22Rv1 (cell line): ENCODE data around the gene RINT1.

Experiments
- CTCF ChIP-seq: fragments of 450-650 bp; IDR thresholded peaks from 2 replicates; pipeline ENCODE4 v1.5.1; 2017; ENCODE audit warnings: mild to moderate bottlenecking
- ZFX ChIP-seq: fragments of 450-650 bp; IDR thresholded peaks from 2 replicates; pipeline ENCODE4 v1.6.1; 2017; ENCODE audit warnings: antibody characterized with exemption, borderline replicate concordance

GRCh38 chr7:105512926-105513526, 19.0 kb upstream of the RINT1 start:
- TF ChIP-seq CTCF (no peak), ZFX (no peak)
